CD4-positive, alpha-beta T cell treated with Interleukin-15 for 1 hour (primary cell): ENCODE measurements around the gene GCNT4.
"Not testable (repeated sequence)": the region's sequence is repeated elsewhere in the genome, so short reads cannot be mapped to it uniquely, and the experiment has no call there.

Experiments used
- DNase-seq: peaks from one replicate; pipeline ENCODE4 v3.0.0-alpha.2; 2020

Gene GCNT4

GRCh38 chr5:75052192-75053053 is at the start of gene GCNT4:
GCNT4 (minus strand) TSS chr5:75052558; CDS start chr5:75030037, 22,521 bp downstream.
- DNase-seq: peak; percentile 30

- not testable (repeated sequence) for DNase-seq
Observed at GRCh38 chr5:75095956-75096355, 43.6 kb upstream of the GCNT4 start.

- DNase-seq: no peak
Observed at GRCh38 chr5:75091597-75091996, 39.2 kb upstream of the GCNT4 start.

DNA sequence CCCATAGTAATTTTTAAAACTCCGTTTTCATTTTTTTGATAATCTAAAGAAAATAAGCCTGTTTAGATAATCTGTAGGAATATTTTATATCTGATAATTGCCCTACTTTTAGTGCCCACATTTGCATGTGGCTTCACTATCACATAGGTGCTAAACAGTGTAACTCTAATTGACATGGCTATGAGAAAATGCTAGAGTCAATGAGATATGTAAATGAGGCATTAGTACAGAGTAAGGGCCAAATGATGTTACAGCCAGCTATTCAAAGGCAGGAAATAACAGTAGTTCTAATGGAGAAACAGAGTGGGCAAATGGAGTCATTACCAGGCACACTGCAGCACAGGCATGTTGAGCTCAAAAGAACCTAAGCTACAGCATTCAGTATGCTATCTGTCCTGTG is 37.3 kb upstream of the GCNT4 start:
- DNase-seq: no peak

- no peak for DNase-seq
Observed at GRCh38 chr5:75089137-75089536, 36.8 kb upstream of the GCNT4 start.

DNA sequence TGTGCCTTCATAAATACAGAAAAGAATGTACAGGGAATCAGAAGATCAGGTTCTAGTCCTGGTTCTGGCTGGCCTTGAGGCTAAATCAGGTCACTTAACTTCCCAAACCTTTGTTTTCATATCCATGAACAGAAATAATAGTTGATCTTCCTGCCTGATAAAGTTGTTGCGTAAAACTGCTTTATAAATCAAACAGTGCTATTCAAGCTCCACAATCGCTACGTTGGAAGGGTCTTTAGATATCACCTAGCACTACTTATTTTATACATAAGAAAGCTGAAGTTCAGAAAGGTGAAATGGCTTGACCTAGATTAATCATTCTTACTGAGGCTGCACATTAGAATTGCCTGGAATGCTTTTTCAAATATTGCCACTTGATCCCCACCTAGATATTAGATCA is 36.3 kb upstream of the GCNT4 start:
- no peak for DNase-seq

GRCh38 chr5:75081510-75081909 is 29.2 kb upstream of the GCNT4 start:
- DNase-seq: no peak

DNA sequence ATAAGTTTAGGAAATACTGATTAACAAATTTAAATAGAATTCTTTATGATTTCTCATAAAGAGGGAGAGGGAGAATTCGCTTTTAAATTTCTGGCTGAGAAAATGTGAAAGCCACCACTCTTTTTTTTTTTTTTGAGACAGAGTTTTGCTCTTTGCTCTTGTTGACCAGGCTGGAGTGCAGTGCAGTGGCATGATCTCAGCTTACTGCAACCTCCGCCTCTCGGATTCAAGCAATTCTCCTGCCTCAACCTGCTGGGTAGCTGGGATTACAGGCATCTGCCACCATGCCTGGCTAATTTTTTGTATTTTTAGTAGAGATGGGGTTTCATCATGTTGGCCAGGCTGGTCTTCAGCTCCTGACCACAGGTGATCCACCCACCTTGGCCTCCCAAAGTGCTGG is 27.0 kb upstream of the GCNT4 start:
- not testable (repeated sequence) for DNase-seq

DNA sequence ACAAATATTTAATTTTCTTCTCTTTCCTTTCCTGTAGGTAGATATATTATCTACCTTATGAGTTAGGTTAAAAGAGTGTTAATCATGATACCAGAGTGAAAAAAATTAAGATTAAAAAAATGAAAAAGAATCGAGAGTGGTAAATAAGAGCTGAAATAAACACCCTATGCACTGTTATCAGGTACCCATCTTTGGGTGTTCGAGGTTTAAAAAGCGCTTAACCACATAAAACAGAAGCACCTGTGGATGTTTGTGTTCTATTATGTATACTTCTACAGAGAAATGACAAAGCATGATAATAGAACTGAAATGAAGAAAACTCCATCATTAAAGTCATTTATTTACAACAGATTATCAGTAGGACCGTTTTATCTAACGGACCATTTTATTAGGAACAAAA is 25.7 kb upstream of the GCNT4 start:
- no peak for DNase-seq

- DNase-seq: no peak
Observed at GRCh38 chr5:75072061-75072460, 19.7 kb upstream of the GCNT4 start.

DNA sequence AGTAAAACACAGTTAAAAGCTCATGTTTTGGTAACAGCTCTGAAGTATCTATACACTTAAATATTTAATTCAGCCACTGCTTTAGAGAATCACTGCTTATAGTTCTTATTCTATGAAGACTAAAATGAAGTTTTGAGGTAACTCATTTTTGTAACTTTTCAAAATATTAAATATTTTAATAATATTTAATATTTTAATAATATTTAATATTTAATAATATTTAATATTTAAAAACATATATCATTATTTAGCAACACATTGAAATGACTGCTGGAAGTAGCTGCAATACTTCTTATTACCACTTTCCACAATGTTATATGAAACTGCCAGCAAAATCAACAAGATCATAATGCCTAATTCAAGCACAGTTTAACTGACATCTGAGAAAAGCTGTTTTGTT is 18.7 kb upstream of the GCNT4 start:
- DNase-seq: no peak

DNA sequence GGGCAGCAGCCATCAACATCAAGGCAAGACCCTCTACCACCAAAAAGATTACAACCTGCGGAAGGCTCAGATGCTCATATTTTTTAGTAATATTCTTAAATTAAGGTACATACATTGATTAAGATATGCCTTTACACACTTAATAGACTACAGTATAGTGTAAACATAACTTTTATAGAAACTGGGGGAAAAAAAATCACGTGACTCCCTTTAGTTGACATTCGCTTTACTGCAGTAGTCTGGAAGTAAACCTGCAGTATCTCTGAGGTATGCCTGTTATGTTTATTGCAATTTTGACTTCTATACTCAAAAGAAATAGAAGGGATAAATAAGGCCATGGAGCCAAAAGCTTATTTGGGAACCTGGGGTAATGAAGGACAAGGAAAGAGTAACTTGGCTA is 15.1 kb upstream of the GCNT4 start:
- no peak for DNase-seq

DNA sequence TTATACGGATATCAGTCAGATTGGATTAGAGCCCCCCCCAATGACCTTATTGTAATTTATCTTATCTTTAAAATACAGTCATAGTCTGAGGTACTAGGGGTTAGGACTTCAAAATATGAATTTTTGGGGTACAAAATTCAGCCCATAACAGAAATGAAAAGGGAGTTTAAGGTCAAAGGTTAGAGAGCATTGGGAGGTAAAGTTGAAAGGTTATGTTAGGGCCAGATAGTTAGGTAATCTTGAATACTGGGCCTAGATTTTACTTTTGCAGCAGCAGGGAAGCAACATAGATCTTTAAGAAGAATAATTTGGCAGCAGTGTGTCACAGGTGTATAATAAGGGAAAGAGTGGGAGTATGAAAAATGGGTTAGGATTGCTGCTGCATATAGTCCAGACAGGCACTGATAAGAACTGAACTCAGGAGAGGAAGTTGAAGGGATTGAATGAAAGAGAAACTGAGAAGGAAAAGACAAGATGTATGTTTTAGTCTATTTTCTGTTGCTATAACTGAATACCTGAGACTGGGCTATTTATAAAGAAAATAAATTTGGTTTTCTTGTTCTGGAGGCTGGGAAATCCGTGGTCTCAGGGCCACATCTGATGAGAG is 10.7 kb upstream of the GCNT4 start:
- DNase-seq: no peak

GRCh38 chr5:75059912-75060545 is 7.7 kb upstream of the GCNT4 start:
- DNase-seq: peak; percentile 69

- no peak for DNase-seq
Observed at GRCh38 chr5:75058986-75059535, 6.7 kb upstream of the GCNT4 start.

DNA sequence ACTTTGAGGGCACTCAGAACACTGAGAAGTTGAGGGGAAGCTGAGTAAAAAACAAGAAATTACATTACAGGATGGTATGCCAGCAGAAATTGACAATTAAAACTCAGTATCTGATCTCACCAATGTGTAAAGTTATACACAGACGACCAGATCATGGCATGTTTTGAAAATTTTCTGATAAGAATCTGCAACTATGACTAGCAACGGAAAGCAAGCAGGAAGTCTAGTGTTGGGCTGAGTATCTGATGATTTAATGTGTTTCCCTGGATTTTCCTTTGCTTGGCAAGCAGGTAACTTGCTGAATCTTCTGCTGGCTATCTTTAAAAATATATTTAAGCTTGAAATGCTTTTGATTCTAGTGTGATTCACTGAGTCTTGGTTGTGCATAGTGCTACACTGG is 5.2 kb upstream of the GCNT4 start:
- no peak for DNase-seq

DNA sequence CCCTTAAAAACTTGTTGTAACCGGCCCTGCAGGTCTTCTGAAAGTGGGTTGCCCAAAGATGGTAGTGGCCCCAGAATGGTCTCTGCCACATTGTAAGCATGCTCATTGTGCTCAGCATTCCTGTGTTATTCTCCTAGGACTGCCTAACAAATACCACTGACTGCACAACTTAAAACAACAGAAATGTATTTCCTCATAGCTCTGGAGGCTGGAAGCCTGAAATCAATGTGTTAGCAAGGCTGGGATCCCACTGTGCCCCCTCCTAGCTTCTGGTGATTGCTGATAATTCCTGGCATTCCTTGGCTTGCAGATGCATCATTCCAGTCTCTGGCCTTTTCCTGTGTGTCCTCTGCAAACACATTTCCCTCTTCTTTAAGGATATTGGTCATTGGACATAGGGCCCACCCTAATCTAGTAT is 3.4 kb upstream of the GCNT4 start:
- DNase-seq: no peak

GRCh38 chr5:75054134-75054930 is 2.0 kb upstream of the GCNT4 start:
- DNase-seq: no peak

- DNase-seq: peak; percentile 58
Observed at GRCh38 chr5:75053304-75054133, 1.2 kb upstream of the GCNT4 start.

DNA sequence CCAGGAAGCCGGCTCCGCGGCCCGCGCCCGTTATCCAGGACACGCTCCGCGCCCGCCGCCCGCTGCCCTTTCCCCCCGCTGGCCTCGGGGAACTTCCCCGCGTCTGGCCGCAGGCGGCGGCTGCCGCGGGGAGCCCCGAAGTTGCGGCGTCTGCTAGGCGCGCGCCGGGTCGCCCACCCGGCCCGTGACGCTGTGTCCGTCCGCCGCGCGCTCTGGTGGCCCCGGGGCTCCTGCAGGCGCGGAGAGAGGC is 621 bp upstream of the GCNT4 start:
- peak; percentile 28 for DNase-seq

DNA sequence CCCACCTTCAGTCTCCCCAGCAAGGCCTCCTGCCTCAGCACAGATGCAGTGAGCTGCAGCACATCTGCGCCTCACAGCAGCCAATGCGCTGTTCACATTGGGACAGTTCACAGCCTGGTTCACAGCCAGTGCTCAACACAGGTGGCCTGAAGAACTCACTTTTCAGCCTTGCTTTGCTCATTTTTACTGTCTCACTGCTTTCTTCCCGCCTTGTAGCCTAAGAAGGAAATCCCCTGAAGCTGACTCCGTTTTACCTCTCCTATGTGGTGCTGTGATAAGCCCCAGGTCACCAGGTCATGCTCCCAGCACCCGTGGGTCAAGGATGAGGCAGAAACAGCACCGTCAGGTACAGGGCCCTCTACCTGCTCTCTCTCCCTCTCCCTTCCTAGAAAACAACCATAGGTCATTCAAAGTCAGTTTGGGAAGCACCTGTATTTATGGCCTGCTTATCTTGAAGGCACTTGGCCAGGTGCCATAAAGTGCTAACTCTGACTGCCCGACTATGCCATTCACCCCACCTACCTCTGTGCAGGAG is 1.1 kb downstream of the GCNT4 start:
- peak; percentile 34 for DNase-seq

DNA sequence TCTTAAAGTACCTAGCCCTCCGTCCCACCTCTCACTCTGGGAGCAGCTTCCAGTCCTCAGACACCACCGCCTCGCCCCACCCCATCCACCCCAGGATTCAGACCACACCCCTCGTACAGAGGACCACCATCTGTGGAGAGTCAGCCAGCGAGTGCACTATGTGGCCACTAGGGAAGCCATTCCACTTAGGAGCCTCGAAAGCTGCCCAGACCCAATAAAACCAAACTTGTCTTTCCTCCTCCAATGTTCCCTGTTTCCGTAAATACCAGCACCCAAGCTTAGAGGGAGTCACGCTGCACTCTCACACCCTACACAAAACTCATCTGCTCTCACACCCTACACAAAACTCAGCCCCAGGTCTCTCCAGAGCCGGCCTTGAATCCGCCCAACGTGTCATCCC is 1.9 kb downstream of the GCNT4 start:
- DNase-seq: peak; percentile 26
